ENCODE results near the gene MYO9B. TPM values are rescaled to one million over a fixed set of nuclear protein-coding genes. Genes with fewer than 3 reads are reported as not detected.

The MYO9B gene
- total RNA-seq, 2 donors from 2014 or later, result 79.4 to 96.8 TPM

GRCh38 chr19:17058236-17058635 is 17.3 kb upstream of the MYO9B start:
- H3K27me3 Mint-ChIP-seq (ENCODE audit: insufficient read depth), result no peaks in the 10 kb centered on the region
- no peaks in the 10 kb centered on the region for H3K9me3 Mint-ChIP-seq
- Histone ChIP-seq H3K4me3 (ENCODE audit: low read length) (no peak overlapping the region), H3K9ac (ENCODE audit: extremely low read depth, low read length, poor library complexity, severe bottlenecking) (no peak overlapping the region), H3K9me3 (ENCODE audit: control insufficient read depth, low read length) (peaks cover 11% of the 10 kb centered on the region), H3K4me1 (ENCODE audit: control insufficient read depth, insufficient read depth, low read length) (no peaks in the 10 kb centered on the region), H3K27me3 (ENCODE audit: control insufficient read depth, insufficient read depth, low read length, poor library complexity, severe bottlenecking) (no peaks in the 10 kb centered on the region), H3K36me3 (ENCODE audit: control insufficient read depth, insufficient read depth, low read length) (peaks cover 58% of the 10 kb centered on the region), H3K27ac (ENCODE audit: low read depth, low read length) (no peak overlapping the region)
- no peak overlapping the region for H3K27ac Mint-ChIP-seq
- 98 to 100% methylated on average over 8 of the region's 8 CpGs for WGBS, 2 experiments (ENCODE audit: insufficient coverage in 1 of 2, insufficient read length in 1 of 2)
- H3K36me3 Mint-ChIP-seq (ENCODE audit: low read depth), result peaks cover 31% of the 10 kb centered on the region
- no peak overlapping the region for H3K4me3 Mint-ChIP-seq
- TF ChIP-seq CTCF (conservative IDR thresholded peaks at IDR 0.05), result no peak
- no peaks in the 10 kb centered on the region for H3K4me1 Mint-ChIP-seq
- no peak for DNase-seq

GRCh38 chr19:17060802-17061201 is 14.8 kb upstream of the MYO9B start:
- H3K9me3 ChIP-seq (ENCODE audit: control insufficient read depth, low read length), result peaks cover 18% of the 10 kb centered on the region
- no peak for DNase-seq
- Mint-ChIP-seq H3K9me3 (no peaks in the 10 kb centered on the region), H3K36me3 (ENCODE audit: low read depth) (peaks cover 38% of the 10 kb centered on the region), H3K27me3 (ENCODE audit: insufficient read depth) (no peaks in the 10 kb centered on the region), H3K27ac (no peak overlapping the region), H3K4me3 (no peak overlapping the region), H3K4me1 (no peaks in the 10 kb centered on the region)
- H3K9ac ChIP-seq (ENCODE audit: extremely low read depth, low read length, poor library complexity, severe bottlenecking), result no peak overlapping the region
- no peak overlapping the region for H3K27ac ChIP-seq (ENCODE audit: low read depth, low read length)
- 92 to 93% methylated on average over 3 of the region's 3 CpGs for WGBS, 2 experiments (ENCODE audit: insufficient coverage in 1 of 2, insufficient read length in 1 of 2)
- H3K4me1 ChIP-seq (ENCODE audit: control insufficient read depth, insufficient read depth, low read length), result no peaks in the 10 kb centered on the region
- no peak overlapping the region for H3K4me3 ChIP-seq (ENCODE audit: low read length)
- no peak for TF ChIP-seq CTCF (conservative IDR thresholded peaks at IDR 0.05)
- peaks cover 65% of the 10 kb centered on the region for H3K36me3 ChIP-seq (ENCODE audit: control insufficient read depth, insufficient read depth, low read length)
- H3K27me3 ChIP-seq (ENCODE audit: control insufficient read depth, insufficient read depth, low read length, poor library complexity, severe bottlenecking), result no peaks in the 10 kb centered on the region

GRCh38 chr19:17061205-17061604 is 14.4 kb upstream of the MYO9B start:
- Mint-ChIP-seq H3K4me3 (no peak overlapping the region), H3K27ac (no peak overlapping the region), H3K27me3 (ENCODE audit: insufficient read depth) (no peaks in the 10 kb centered on the region), H3K9me3 (no peaks in the 10 kb centered on the region), H3K36me3 (ENCODE audit: low read depth) (peaks cover 37% of the 10 kb centered on the region), H3K4me1 (no peaks in the 10 kb centered on the region)
- no peak overlapping the region for H3K9ac ChIP-seq (ENCODE audit: extremely low read depth, low read length, poor library complexity, severe bottlenecking)
- no peaks in the 10 kb centered on the region for H3K4me1 ChIP-seq (ENCODE audit: control insufficient read depth, insufficient read depth, low read length)
- H3K27ac ChIP-seq (ENCODE audit: low read depth, low read length), result no peak overlapping the region
- H3K4me3 ChIP-seq (ENCODE audit: low read length), result no peak overlapping the region
- WGBS, 2 experiments (ENCODE audit: insufficient coverage in 1 of 2, insufficient read length in 1 of 2), result 87% methylated on average over 3 of the region's 3 CpGs; no CpG with 5 or more reads in 1 of the 2 experiments
- no peak for DNase-seq
- peaks cover 65% of the 10 kb centered on the region for H3K36me3 ChIP-seq (ENCODE audit: control insufficient read depth, insufficient read depth, low read length)
- H3K27me3 ChIP-seq (ENCODE audit: control insufficient read depth, insufficient read depth, low read length, poor library complexity, severe bottlenecking), result no peaks in the 10 kb centered on the region
- TF ChIP-seq CTCF (conservative IDR thresholded peaks at IDR 0.05), result no peak
- H3K9me3 ChIP-seq (ENCODE audit: control insufficient read depth, low read length), result peaks cover 18% of the 10 kb centered on the region
